Type B pancreatic cell (in vitro differentiated cells): ENCODE measurements around the gene COLEC12. TPM values are rescaled to one million over a fixed set of nuclear protein-coding genes. Genes with fewer than 3 reads are reported as not detected.

Source experiments
- DNase-seq: peaks from one replicate; pipeline ENCODE4 v3.0.0; 2021; ENCODE audit warnings: mixed read lengths; ENCODE audit not compliant: unreplicated experiment; ENCODE audit errors: extremely low spot score
- H3K27ac Mint-ChIP-seq: 2 replicates; pipeline ENCODE4 v1.8.0; 2021; ENCODE audit warnings: mild to moderate bottlenecking, mixed read lengths
- H3K27me3 Mint-ChIP-seq: 2 replicates; pipeline ENCODE4 v1.8.0; 2021; ENCODE audit warnings: mixed read lengths
- H3K36me3 Mint-ChIP-seq: 2 replicates; pipeline ENCODE4 v1.8.0; 2021; ENCODE audit warnings: mixed read lengths
- H3K4me1 Mint-ChIP-seq: one replicate; pipeline ENCODE4 v1.8.0; 2021; ENCODE audit warnings: mixed read lengths; ENCODE audit not compliant: unreplicated experiment
- H3K4me3 Mint-ChIP-seq: 2 replicates; pipeline ENCODE4 v1.8.0; 2021; ENCODE audit warnings: mild to moderate bottlenecking, mixed read lengths
- H3K9me3 Mint-ChIP-seq: 2 replicates; pipeline ENCODE4 v1.8.0; 2021; ENCODE audit warnings: mixed read lengths
- total RNA-seq: library from RNA; stranded (reverse); gene quantifications from 2 replicates; pipeline ENCODE4 v1.2.1, GENCODE V29; 2021; ENCODE audit warnings: low replicate concordance
- TF ChIP-seq, protein P1 (sequence below): fragments of 200-600 bp; sonication (generic); conservative IDR thresholded peaks from 2 replicates; pipeline ENCODE4 v1.5.0; 2021; ENCODE audit warnings: antibody characterized with exemption, mild to moderate bottlenecking

COLEC12 gene
- total RNA-seq, 1 donor from 2014 or later, result 61.3 TPM

DNA sequence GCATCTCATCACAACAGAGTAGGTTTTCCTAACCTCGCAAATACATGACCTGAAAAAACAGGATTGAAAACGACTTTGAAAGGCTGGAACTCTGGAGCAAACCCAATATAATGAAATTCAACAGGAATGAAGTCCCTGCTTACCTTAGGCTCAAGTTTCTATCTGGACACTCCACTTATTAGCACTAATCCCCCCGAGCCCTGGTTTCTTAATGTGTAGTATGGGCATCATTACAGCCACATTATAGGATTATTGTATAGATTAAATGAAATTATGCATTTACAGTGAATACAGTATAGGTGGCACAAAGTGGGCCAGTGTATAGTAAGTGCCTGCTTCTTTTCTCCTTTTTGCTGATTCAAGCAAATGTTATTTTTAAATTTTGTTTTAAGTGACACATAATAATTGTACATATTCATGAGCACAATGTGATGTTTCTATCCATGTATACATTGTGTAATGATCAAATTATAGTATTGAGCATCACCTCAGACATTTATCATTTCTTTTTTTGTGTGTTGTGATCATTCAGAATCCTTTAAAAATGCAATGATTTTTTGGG, 118.0 kb downstream of the COLEC12 start:
- TF ChIP-seq, protein P1, sequence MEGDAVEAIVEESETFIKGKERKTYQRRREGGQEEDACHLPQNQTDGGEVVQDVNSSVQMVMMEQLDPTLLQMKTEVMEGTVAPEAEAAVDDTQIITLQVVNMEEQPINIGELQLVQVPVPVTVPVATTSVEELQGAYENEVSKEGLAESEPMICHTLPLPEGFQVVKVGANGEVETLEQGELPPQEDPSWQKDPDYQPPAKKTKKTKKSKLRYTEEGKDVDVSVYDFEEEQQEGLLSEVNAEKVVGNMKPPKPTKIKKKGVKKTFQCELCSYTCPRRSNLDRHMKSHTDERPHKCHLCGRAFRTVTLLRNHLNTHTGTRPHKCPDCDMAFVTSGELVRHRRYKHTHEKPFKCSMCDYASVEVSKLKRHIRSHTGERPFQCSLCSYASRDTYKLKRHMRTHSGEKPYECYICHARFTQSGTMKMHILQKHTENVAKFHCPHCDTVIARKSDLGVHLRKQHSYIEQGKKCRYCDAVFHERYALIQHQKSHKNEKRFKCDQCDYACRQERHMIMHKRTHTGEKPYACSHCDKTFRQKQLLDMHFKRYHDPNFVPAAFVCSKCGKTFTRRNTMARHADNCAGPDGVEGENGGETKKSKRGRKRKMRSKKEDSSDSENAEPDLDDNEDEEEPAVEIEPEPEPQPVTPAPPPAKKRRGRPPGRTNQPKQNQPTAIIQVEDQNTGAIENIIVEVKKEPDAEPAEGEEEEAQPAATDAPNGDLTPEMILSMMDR, result no peak
- Mint-ChIP-seq H3K27me3 (peaks cover 3% of the 10 kb centered on the region), H3K4me3 (no peak overlapping the region), H3K27ac (no peak overlapping the region), H3K4me1 (peaks cover 44% of the 10 kb centered on the region), H3K9me3 (peaks cover 9% of the 10 kb centered on the region), H3K36me3 (peaks cover 11% of the 10 kb centered on the region)
- no peak for DNase-seq

DNA sequence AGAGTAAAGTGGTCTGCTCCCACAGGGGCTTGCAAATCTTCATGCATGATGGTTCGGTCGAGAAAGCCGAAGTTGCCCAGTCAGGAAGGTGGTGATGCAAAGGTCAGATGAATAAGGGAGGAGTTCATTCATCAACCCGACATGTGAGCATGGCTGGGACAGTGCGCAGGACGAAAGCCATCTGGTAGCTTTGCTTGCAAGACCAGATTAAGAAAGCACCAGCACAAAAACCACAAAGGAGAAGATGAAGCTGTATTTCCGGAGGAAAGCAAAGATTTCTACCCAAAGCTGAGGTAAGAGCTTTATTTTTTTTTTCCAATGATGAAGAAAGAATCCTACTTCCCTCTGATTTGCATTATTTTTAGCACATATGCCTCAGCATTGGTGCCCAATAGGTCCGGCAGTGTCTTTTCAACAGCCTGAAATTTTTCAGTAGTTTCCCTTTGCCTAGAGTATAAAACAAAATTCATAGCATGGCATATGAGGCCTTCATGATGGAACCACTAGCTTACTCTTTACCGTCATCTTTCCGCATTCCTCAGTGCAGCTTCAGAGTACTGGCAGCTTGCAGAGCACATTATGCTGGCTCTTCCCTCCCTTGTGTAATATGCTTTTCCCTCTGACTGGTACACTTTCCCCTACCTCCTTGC, 120.7 kb downstream of the COLEC12 start:
- Mint-ChIP-seq H3K4me1 (peaks cover 61% of the 10 kb centered on the region), H3K27me3 (peaks cover 3% of the 10 kb centered on the region), H3K9me3 (peaks cover 5% of the 10 kb centered on the region), H3K4me3 (peak overlapping the region; percentile 48), H3K27ac (no peak overlapping the region), H3K36me3 (peaks cover 5% of the 10 kb centered on the region)
- DNase-seq, result no peak
- TF ChIP-seq, protein P1, result no peak

DNA sequence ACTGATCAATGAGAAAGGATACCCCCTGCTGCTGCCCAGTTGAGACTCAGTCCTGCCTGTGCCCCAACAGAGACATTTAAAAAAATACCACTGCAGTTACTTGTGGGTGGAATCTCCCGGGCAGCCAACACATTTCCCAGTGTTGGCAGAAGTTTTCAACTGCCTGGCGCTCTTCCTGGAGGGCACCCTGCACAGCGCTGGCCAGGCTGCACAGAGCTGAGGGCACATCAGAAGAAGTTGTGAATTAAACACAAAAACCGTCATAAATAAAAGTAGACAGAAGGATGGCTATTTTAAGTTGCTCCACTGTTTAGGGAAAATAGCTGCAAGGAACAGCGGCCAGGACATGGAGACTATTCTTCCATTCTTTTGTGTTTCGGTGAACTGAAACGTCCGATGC, 122.4 kb downstream of the COLEC12 start:
- H3K4me3 Mint-ChIP-seq, result no peak overlapping the region
- TF ChIP-seq, protein P1, result no peak
- H3K27me3 Mint-ChIP-seq, result peaks cover 3% of the 10 kb centered on the region
- DNase-seq, result no peak
- no peaks in the 10 kb centered on the region for H3K36me3 Mint-ChIP-seq
- H3K4me1 Mint-ChIP-seq, result peaks cover 53% of the 10 kb centered on the region
- peaks cover 4% of the 10 kb centered on the region for H3K9me3 Mint-ChIP-seq
- no peak overlapping the region for H3K27ac Mint-ChIP-seq

DNA sequence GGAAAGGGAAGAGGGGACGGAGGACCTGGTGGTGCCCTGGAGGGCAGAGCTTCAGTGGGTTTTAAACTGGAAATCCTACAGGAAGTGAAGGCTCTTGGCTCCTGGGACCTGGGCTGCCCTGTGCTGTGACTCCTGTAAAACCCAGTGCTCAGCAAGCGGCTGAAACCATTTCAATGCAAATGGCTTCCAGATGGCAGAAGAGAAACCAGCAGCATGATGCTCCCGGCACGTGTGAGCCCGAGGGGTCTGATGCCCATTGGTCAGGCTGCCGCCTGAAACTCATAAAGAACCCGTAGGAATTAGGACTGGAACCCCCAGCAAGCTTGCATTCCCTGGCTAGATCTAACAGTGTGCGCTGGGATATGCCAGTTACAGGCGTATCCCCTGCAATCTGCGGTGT, 123.4 kb downstream of the COLEC12 start:
- peak overlapping the region; percentile 62 for H3K27ac Mint-ChIP-seq
- peaks cover 3% of the 10 kb centered on the region for H3K27me3 Mint-ChIP-seq

DNA sequence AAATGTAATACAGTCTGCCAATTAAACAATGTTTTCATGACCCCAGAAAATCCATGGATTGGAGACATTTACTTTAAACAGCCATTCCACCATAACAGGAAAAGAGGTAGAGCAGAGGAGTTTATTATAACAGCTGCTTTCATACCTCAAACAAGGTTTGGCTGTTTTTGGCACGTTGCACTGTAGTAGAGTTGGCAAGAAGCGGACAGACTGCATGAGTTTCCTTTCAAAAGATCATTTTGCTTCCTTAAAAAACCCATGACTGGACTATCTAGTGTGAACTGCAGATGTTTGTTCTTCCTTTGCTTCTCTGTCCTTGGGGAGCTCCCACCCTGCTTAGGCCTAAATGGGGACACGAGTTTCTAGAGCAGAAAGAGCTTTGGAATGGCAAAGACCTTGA, 124.2 kb downstream of the COLEC12 start:
- peaks cover 58% of the 10 kb centered on the region for H3K4me1 Mint-ChIP-seq
- H3K4me3 Mint-ChIP-seq, result no peak overlapping the region
- H3K9me3 Mint-ChIP-seq, result peaks cover 4% of the 10 kb centered on the region
- H3K36me3 Mint-ChIP-seq, result no peaks in the 10 kb centered on the region
- peaks cover 7% of the 10 kb centered on the region for H3K27me3 Mint-ChIP-seq
- H3K27ac Mint-ChIP-seq, result no peak overlapping the region
- TF ChIP-seq, protein P1, result no peak
- no peak for DNase-seq

More for the DNA sequence above, 123.4 kb downstream of the COLEC12 start:
- Mint-ChIP-seq H3K4me1 (peaks cover 56% of the 10 kb centered on the region), H3K4me3 (peak overlapping the region; percentile 25), H3K9me3 (peaks cover 4% of the 10 kb centered on the region), H3K36me3 (no peaks in the 10 kb centered on the region)
- DNase-seq, result no peak
- TF ChIP-seq, protein P1, result no peak
